ENCODE data around the gene ZRSR2. TPM values are rescaled to one million over a fixed set of nuclear protein-coding genes. Genes with fewer than 3 reads are reported as not detected.
A peak's percentile ranks its signal among the peaks of the same experiment; 100 is the strongest.

ZRSR2 gene
- total and polyA plus RNA-seq, 2 of the 13 experiments (the other 11 are each of a cell fraction or from before 2014, with no cell fraction given) = 3.6 to 4.9 TPM

DNA sequence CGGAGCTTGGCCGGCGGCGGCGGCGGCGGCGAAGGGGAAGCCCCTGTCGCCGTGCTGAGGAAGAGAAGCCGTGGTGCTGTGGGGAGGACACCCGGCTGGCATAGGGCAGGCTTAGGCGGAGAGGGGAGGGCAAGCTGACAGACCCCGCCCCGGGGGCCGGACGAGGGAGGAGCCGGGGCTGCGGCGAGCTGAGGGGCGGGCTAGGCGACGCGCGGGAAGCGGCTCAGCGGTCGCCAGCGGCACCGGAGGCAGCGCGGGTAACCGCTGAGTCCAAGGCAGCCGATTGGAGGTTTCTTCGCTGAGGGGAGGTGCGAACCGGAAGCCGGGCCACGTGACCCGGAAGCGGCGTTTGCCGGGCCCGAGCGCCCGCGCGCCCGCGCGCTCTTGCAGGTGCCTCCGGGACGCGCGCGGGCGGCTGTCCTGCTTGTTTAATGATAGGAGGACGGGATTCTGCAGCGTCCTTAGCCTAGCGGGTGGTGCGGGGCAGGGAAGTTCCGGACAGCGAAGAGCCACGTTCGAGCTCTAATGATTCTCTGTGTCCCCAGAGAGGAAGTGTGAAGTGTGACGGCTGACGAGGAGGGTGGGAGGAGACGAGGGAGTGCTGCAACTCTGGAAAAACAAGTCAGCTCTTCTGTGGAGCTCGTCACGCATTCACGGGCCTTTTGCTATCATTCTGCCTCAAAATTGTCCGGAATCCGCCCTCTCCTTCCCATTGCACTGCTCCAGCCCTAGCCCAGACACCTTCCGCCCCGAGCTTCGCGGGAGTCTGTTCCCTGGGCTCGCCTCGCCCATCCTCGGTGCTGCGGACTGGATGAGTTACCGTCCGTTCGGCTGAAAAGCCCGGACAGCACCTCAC, 64.7 kb downstream of the ZRSR2 start, which contains the start of gene AP1S2 (continued):
- TF ChIP-seq, protein P1, sequence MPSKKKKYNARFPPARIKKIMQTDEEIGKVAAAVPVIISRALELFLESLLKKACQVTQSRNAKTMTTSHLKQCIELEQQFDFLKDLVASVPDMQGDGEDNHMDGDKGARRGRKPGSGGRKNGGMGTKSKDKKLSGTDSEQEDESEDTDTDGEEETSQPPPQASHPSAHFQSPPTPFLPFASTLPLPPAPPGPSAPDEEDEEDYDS (CRISPR knock-in tag; IDR thresholded peaks at IDR 0.05) = peak; percentile 51; the same call in 1 of the 2 replicates
- TF ChIP-seq TBX2 (CRISPR knock-in tag; IDR thresholded peaks at IDR 0.05; ENCODE audit: borderline replicate concordance) (peak; percentile 24; the same call in 1 of the 2 replicates), EZH2 (conservative IDR thresholded peaks at IDR 0.05; ENCODE audit: low read depth, low read length) (no peak), HCFC1 (IDR thresholded peaks at IDR 0.05; ENCODE audit: low read depth, low read length) (no peak), HOXA5 (CRISPR knock-in tag; IDR thresholded peaks at IDR 0.05) (no peak), LCORL (IDR thresholded peaks at IDR 0.05) (no peak), LCORL (CRISPR knock-in tag; IDR thresholded peaks at IDR 0.05) (no peak), ZNF782 (CRISPR knock-in tag; IDR thresholded peaks at IDR 0.05; ENCODE audit: borderline replicate concordance) (no peak), YEATS2 (CRISPR knock-in tag; IDR thresholded peaks at IDR 0.05; ENCODE audit: borderline replicate concordance) (no peak), SNRNP70 (IDR thresholded peaks at IDR 0.05; ENCODE audit: low read depth, low read length) (no peak), NR2C2 (CRISPR knock-in tag; IDR thresholded peaks at IDR 0.05; ENCODE audit: borderline replicate concordance) (peak; percentile 46; the same call in 1 of the 2 replicates), MAZ (IDR thresholded peaks at IDR 0.05; ENCODE audit: borderline replicate concordance, low read depth, low read length) (no peak), MAZ (CRISPR knock-in tag; IDR thresholded peaks at IDR 0.05; ENCODE audit: low read depth) (0 out of 2 replicates have a peak, but pooled peaks have one; percentile 19), ELF3 (CRISPR knock-in tag; IDR thresholded peaks at IDR 0.05) (no peak), FOXC1 (CRISPR knock-in tag; IDR thresholded peaks at IDR 0.05; ENCODE audit: borderline replicate concordance) (no peak), ZNF883 (CRISPR knock-in tag; IDR thresholded peaks at IDR 0.05; ENCODE audit: not compliant biosample characterization) (peak; percentile 49), TEAD3 (CRISPR knock-in tag; optimal IDR thresholded peaks at IDR 0.05; ENCODE audit: borderline replicate concordance) (no peak), POLR2AphosphoS2 (IDR thresholded peaks at IDR 0.05; ENCODE audit: low read depth, low read length) (no peak), ZIK1 (CRISPR knock-in tag; IDR thresholded peaks at IDR 0.05; ENCODE audit: borderline replicate concordance, low read depth) (peak; percentile 36; the same call in 1 of the 2 replicates), BRCA1 (CRISPR knock-in tag; IDR thresholded peaks at IDR 0.05) (0 out of 2 replicates have a peak, but pooled peaks have one; percentile 34)
- TF ChIP-seq, protein P2, sequence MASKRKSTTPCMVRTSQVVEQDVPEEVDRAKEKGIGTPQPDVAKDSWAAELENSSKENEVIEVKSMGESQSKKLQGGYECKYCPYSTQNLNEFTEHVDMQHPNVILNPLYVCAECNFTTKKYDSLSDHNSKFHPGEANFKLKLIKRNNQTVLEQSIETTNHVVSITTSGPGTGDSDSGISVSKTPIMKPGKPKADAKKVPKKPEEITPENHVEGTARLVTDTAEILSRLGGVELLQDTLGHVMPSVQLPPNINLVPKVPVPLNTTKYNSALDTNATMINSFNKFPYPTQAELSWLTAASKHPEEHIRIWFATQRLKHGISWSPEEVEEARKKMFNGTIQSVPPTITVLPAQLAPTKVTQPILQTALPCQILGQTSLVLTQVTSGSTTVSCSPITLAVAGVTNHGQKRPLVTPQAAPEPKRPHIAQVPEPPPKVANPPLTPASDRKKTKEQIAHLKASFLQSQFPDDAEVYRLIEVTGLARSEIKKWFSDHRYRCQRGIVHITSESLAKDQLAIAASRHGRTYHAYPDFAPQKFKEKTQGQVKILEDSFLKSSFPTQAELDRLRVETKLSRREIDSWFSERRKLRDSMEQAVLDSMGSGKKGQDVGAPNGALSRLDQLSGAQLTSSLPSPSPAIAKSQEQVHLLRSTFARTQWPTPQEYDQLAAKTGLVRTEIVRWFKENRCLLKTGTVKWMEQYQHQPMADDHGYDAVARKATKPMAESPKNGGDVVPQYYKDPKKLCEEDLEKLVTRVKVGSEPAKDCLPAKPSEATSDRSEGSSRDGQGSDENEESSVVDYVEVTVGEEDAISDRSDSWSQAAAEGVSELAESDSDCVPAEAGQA (IDR thresholded peaks at IDR 0.05; ENCODE audit: low read depth) = no peak
- TF ChIP-seq, protein P2 (CRISPR knock-in tag; IDR thresholded peaks at IDR 0.05; ENCODE audit: borderline replicate concordance) = no peak
- TF ChIP-seq, protein P3, sequence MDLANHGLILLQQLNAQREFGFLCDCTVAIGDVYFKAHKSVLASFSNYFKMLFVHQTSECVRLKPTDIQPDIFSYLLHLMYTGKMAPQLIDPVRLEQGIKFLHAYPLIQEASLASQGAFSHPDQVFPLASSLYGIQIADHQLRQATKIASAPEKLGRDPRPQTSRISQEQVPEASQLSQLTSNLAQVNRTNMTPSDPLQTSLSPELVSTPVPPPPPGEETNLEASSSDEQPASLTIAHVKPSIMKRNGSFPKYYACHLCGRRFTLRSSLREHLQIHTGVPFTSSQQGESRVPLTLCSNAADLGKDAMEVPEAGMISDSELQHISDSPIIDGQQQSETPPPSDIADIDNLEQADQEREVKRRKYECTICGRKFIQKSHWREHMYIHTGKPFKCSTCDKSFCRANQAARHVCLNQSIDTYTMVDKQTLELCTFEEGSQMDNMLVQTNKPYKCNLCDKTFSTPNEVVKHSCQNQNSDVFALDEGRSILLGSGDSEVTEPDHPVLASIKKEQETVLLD (CRISPR knock-in tag; IDR thresholded peaks at IDR 0.05; ENCODE audit: low read depth) = no peak

Data from HepG2 (cell line).